ENCODE data around the gene REEP1.

Gene REEP1

DNA sequence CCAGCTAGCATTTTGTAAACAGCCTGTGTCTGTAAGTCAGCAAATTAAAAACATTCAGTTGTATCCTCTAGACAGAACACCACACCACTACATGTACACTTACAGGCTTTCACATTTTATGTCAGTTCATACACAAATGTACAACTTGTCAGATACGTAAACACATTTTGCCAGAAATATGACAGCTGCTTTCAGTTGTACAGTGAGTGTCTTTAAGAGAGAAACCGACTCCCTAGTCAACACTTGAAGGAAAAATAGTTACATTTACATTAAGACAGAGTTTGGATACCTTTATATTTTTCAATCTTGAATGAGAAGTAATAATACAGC is 123.0 kb downstream of the REEP1 start:
- no peaks in the 10 kb centered on the region for H3K9me3 ChIP-seq (ENCODE audit: low read length)
- H3K79me2 ChIP-seq (ENCODE audit: insufficient read depth, low read length): no peaks in the 10 kb centered on the region
- H4K20me1 ChIP-seq (ENCODE audit: insufficient read depth, low read length): no peaks in the 10 kb centered on the region
- no peaks in the 10 kb centered on the region for H3F3A ChIP-seq (ENCODE audit: insufficient read depth, low read length)
- H3K9ac ChIP-seq (ENCODE audit: low read length): no peak overlapping the region
- no peaks in the 10 kb centered on the region for H3K9me2 ChIP-seq (ENCODE audit: low read depth, low read length)
- H3K4me2 ChIP-seq (ENCODE audit: low read length): no peak overlapping the region
- TF ChIP-seq CTCF (IDR thresholded peaks at IDR 0.05; ENCODE audit: low read length): no peak
- no peak for TF ChIP-seq EZH2 (IDR thresholded peaks at IDR 0.05; ENCODE audit: borderline replicate concordance, low read length)
- H3K27ac ChIP-seq (ENCODE audit: low read depth, low read length, poor library complexity, severe bottlenecking): no peak overlapping the region
- no peaks in the 10 kb centered on the region for H3K27me3 ChIP-seq (ENCODE audit: insufficient read depth, low read length)
- H2AFZ ChIP-seq (ENCODE audit: low read length): no peak overlapping the region
- no peak overlapping the region for H3K4me3 ChIP-seq (ENCODE audit: low read depth, low read length, poor library complexity, severe bottlenecking)
- H3K4me1 ChIP-seq (ENCODE audit: insufficient read depth, low read length, severe bottlenecking): no peaks in the 10 kb centered on the region
- peaks cover 46% of the 10 kb centered on the region for H3K36me3 ChIP-seq (ENCODE audit: insufficient read depth, low read length)

DNA sequence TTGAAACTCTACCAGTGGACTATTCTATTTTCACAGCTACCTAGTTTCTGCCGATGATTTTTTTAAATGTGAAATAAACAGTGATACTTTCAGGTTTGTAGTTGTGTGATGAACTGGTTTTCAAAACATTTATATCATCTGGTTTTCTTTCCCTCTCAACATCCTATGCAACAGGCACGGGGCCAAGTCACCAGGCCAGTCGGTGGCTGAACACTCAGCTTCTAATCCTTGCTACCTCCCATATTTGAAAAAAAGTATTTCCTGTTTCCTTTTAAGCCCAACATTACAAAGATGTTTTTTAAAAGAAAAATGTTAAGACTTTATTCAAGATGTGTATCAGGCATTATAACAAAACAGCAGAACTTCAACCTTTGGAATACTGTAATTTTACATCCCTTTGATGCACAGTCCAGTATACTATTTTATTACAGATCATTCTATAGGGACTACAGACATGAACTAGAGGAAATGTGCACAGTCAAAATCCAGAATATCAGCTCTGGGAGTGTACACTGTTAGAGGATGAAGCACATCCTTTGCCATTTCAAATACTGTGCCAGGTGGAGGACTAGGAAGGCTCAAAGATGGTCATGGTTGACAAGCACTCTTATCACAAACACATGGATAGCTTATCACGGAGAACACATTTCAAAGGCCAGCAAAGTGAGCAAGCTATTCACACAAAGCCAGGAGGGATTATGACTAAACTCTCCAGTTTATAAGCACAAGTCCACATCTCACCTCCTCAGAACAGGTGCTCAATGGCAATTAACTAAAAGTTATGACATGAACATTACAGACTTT is 123.5 kb downstream of the REEP1 start:
- no peak overlapping the region for H3K4me2 ChIP-seq (ENCODE audit: low read length)
- H3F3A ChIP-seq (ENCODE audit: insufficient read depth, low read length): no peaks in the 10 kb centered on the region
- peaks cover 51% of the 10 kb centered on the region for H3K36me3 ChIP-seq (ENCODE audit: insufficient read depth, low read length)
- no peaks in the 10 kb centered on the region for H3K79me2 ChIP-seq (ENCODE audit: insufficient read depth, low read length)
- H3K9ac ChIP-seq (ENCODE audit: low read length): no peak overlapping the region
- H3K4me3 ChIP-seq (ENCODE audit: low read depth, low read length, poor library complexity, severe bottlenecking): no peak overlapping the region
- H3K4me1 ChIP-seq (ENCODE audit: insufficient read depth, low read length, severe bottlenecking): no peaks in the 10 kb centered on the region
- H2AFZ ChIP-seq (ENCODE audit: low read length): no peak overlapping the region
- H3K9me3 ChIP-seq (ENCODE audit: low read length): no peaks in the 10 kb centered on the region
- H3K9me2 ChIP-seq (ENCODE audit: low read depth, low read length): no peaks in the 10 kb centered on the region
- H4K20me1 ChIP-seq (ENCODE audit: insufficient read depth, low read length): no peaks in the 10 kb centered on the region
- H3K27me3 ChIP-seq (ENCODE audit: insufficient read depth, low read length): no peaks in the 10 kb centered on the region
- H3K27ac ChIP-seq (ENCODE audit: low read depth, low read length, poor library complexity, severe bottlenecking): no peak overlapping the region
- TF ChIP-seq CTCF (IDR thresholded peaks at IDR 0.05; ENCODE audit: low read length): no peak
- TF ChIP-seq EZH2 (IDR thresholded peaks at IDR 0.05; ENCODE audit: borderline replicate concordance, low read length): no peak

GRCh38 chr2:86213056-86213455 is 124.4 kb downstream of the REEP1 start:
- Histone ChIP-seq H3K27me3 (ENCODE audit: insufficient read depth, low read length) (no peaks in the 10 kb centered on the region), H3K4me3 (ENCODE audit: low read depth, low read length, poor library complexity, severe bottlenecking) (no peak overlapping the region), H4K20me1 (ENCODE audit: insufficient read depth, low read length) (no peaks in the 10 kb centered on the region), H2AFZ (ENCODE audit: low read length) (no peak overlapping the region), H3K9ac (ENCODE audit: low read length) (no peak overlapping the region), H3K9me3 (ENCODE audit: low read length) (no peaks in the 10 kb centered on the region), H3F3A (ENCODE audit: insufficient read depth, low read length) (no peaks in the 10 kb centered on the region), H3K79me2 (ENCODE audit: insufficient read depth, low read length) (no peaks in the 10 kb centered on the region), H3K36me3 (ENCODE audit: insufficient read depth, low read length) (peaks cover 60% of the 10 kb centered on the region), H3K9me2 (ENCODE audit: low read depth, low read length) (no peaks in the 10 kb centered on the region), H3K27ac (ENCODE audit: low read depth, low read length, poor library complexity, severe bottlenecking) (no peak overlapping the region), H3K4me2 (ENCODE audit: low read length) (no peak overlapping the region), H3K4me1 (ENCODE audit: insufficient read depth, low read length, severe bottlenecking) (no peaks in the 10 kb centered on the region)
- no peak for TF ChIP-seq EZH2 (IDR thresholded peaks at IDR 0.05; ENCODE audit: borderline replicate concordance, low read length)
- no peak for TF ChIP-seq CTCF (IDR thresholded peaks at IDR 0.05; ENCODE audit: low read length)
